GM12878 (cell line): Measurements from ENCODE around the gene ANKRD16. TPM values are rescaled to one million over a fixed set of nuclear protein-coding genes. Genes with fewer than 3 reads are reported as not detected.
A peak's percentile ranks its signal among the peaks of the same experiment; 100 is the strongest.

Experiments used
- CEBPZ ChIP-seq: fragments of 150-350 bp; IDR thresholded peaks from 2 replicates; pipeline ENCODE4 v1.6.1; 2016; ENCODE audit warnings: low read depth, low read length
- E4F1 ChIP-seq: fragments of 450-650 bp; IDR thresholded peaks from 2 replicates; pipeline ENCODE4 v1.6.1; 2018; ENCODE audit warnings: borderline replicate concordance, mild to moderate bottlenecking; ENCODE audit not compliant: partially characterized antibody
- MXI1 ChIP-seq: fragments of 150-350 bp; IDR thresholded peaks from 2 replicates; pipeline ENCODE4 v1.6.1; 2011; ENCODE audit warnings: low read depth, mild to moderate bottlenecking, inconsistent platforms, low read length, improper control_type of control experiment
- MYC ChIP-seq: IDR thresholded peaks from 2 replicates; pipeline ENCODE4 v1.6.1; 2011; ENCODE audit warnings: mild to moderate bottlenecking, low read length, moderate library complexity, inconsistent platforms; ENCODE audit not compliant: insufficient read depth, insufficient replicate concordance, insufficient read length, severe bottlenecking
- NFYB ChIP-seq: IDR thresholded peaks from 2 replicates; pipeline ENCODE4 v1.6.1; 2011; ENCODE audit warnings: low read depth, mild to moderate bottlenecking, low read length, improper control_type of control experiment, moderate library complexity; ENCODE audit not compliant: insufficient read depth
- POLR2AphosphoS2 ChIP-seq: IDR thresholded peaks from 2 replicates; pipeline ENCODE4 v1.6.1; 2011; ENCODE audit warnings: low read depth, mild to moderate bottlenecking, low read length, improper control_type of control experiment, moderate library complexity
- POU2F2 ChIP-seq: IDR thresholded peaks from 3 replicates; pipeline ENCODE4 v1.6.1; 2011; ENCODE audit warnings: low read depth, mild to moderate bottlenecking, low read length, borderline replicate concordance
- ZNF207 ChIP-seq: fragments of 450-650 bp; IDR thresholded peaks from 2 replicates; pipeline ENCODE4 v1.6.1; 2014; ENCODE audit warnings: antibody characterized with exemption, mild to moderate bottlenecking, borderline replicate concordance
- polyA plus RNA-seq, 11 experiments: library from polyadenylated mRNA; depleted of rRNA in 4 of 11; unstranded in 6 of 11; stranded (reverse) in 5 of 11; fragments of >200 nt; fragmentation: Nextera tagmentation in 4 of 11; fragmentation: Illumina TruSeq in 1 of 11; extraction: Ambion mirVana in 4 of 11; extraction: Trizol in 1 of 11; gene quantifications; 1 replicate in 1 of 11; 2 replicates in 10 of 11; pipeline versions ENCODE4 v1.2.1 to v1.2.3, GENCODE V29; 2011 to 2016; ENCODE audit warnings: inconsistent platforms in 2 of 11, missing spikeins in 2 of 11, low read depth in 1 of 11
- total RNA-seq, 4 experiments: library from RNA; depleted of rRNA in 3 of 4; stranded (reverse); fragments of >200 nt in 3 of 4; fragmentation: Illumina TruSeq in 1 of 4; extraction: Trizol in 1 of 4; gene quantifications; 2 replicates each; pipeline versions ENCODE4 v1.2.1 to v1.2.3, GENCODE V29; 2013 to 2021
- TF ChIP-seq, protein P1 (sequence below): fragments of 450-650 bp; IDR thresholded peaks from 2 replicates; pipeline ENCODE4 v1.6.1; 2017; ENCODE audit warnings: mild to moderate bottlenecking, moderate library complexity
- TF ChIP-seq, protein P2 (sequence below): IDR thresholded peaks from 2 replicates; pipeline ENCODE4 v1.6.1; 2012; ENCODE audit warnings: low read depth, low read length, improper control_type of control experiment

Gene ANKRD16
- total and polyA plus RNA-seq, 10 of the 15 experiments (the other 5 are each of a cell fraction or from before 2014, with no cell fraction given), result 0.57 to 13.6 (median 4.4) TPM

DNA sequence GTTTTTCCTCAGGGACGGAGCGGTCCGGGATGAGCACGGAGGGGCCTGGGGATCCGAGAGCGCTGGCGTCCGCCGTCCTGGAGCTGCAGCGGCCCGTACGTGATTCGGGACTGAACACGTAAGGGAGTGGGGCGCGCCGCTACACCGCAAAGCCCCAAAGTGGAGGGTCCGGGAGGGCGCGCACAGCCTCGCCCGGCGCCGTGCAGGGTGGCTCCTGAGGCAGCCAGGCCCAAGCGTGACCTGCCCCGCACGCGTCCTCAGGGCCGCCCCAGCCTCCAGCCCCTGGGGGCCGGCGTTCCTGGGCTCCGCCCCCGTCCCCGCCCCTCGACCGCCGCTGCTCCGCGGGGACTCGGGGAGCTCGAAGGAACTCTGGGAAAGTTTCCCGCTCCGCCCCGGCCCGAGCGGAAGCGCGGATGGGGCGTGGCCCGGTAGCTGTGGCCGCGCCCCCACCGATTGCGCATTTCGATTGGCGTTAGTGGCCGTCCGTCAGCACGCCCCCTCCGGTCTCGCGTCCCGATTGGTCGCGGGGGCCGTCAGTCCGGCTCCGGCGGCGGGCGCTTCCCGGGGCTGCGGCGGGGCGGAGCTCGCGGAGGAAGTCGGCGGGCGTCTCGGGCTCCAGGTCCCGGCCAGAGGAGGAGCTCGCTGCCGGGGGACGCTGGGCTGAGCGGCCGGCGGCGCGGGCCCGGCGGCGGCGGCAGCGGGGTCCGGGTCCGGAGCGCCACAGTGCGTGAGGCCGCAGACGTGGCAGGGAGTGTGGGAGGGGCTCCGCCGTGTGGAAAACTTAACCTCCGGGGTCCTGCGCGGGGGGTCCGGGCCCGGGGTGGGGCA lies at the start of gene ANKRD16, which contains the start of gene FBH1 (continued):
- peak; percentile 28; the same call in 1 of the 2 replicates for TF ChIP-seq ZNF207
- peak; percentile 53; the same call in 2 of the 3 replicates for TF ChIP-seq POU2F2
- TF ChIP-seq MXI1, result peak; percentile 89
- TF ChIP-seq E4F1, result peak; percentile 95
- TF ChIP-seq CEBPZ, result peak; percentile 97
- TF ChIP-seq MYC, result peak; percentile 75
- peak; percentile 81; the same call in 1 of the 2 replicates for TF ChIP-seq POLR2AphosphoS2
- TF ChIP-seq, protein P1, sequence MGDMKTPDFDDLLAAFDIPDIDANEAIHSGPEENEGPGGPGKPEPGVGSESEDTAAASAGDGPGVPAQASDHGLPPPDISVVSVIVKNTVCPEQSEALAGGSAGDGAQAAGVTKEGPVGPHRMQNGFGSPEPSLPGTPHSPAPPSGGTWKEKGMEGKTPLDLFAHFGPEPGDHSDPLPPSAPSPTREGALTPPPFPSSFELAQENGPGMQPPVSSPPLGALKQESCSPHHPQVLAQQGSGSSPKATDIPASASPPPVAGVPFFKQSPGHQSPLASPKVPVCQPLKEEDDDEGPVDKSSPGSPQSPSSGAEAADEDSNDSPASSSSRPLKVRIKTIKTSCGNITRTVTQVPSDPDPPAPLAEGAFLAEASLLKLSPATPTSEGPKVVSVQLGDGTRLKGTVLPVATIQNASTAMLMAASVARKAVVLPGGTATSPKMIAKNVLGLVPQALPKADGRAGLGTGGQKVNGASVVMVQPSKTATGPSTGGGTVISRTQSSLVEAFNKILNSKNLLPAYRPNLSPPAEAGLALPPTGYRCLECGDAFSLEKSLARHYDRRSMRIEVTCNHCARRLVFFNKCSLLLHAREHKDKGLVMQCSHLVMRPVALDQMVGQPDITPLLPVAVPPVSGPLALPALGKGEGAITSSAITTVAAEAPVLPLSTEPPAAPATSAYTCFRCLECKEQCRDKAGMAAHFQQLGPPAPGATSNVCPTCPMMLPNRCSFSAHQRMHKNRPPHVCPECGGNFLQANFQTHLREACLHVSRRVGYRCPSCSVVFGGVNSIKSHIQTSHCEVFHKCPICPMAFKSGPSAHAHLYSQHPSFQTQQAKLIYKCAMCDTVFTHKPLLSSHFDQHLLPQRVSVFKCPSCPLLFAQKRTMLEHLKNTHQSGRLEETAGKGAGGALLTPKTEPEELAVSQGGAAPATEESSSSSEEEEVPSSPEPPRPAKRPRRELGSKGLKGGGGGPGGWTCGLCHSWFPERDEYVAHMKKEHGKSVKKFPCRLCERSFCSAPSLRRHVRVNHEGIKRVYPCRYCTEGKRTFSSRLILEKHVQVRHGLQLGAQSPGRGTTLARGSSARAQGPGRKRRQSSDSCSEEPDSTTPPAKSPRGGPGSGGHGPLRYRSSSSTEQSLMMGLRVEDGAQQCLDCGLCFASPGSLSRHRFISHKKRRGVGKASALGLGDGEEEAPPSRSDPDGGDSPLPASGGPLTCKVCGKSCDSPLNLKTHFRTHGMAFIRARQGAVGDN, result peak; percentile 57
- TF ChIP-seq, protein P2, sequence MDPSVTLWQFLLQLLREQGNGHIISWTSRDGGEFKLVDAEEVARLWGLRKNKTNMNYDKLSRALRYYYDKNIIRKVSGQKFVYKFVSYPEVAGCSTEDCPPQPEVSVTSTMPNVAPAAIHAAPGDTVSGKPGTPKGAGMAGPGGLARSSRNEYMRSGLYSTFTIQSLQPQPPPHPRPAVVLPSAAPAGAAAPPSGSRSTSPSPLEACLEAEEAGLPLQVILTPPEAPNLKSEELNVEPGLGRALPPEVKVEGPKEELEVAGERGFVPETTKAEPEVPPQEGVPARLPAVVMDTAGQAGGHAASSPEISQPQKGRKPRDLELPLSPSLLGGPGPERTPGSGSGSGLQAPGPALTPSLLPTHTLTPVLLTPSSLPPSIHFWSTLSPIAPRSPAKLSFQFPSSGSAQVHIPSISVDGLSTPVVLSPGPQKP, result peak; percentile 86; the same call in 1 of the 2 replicates
- peak; percentile 83; the same call in 1 of the 2 replicates for TF ChIP-seq NFYB
